ENCODE results near the gene EGFL7.

The EGFL7 gene

GRCh38 chr9:136721339-136722092 is 58.8 kb downstream of the EGFL7 start:
- DNase-seq: no peak

Data from NCI-H1417 treated with DMSO at 0.1 percent for 48 hours (cell line).